GM18870 (cell line): ENCODE data around the gene BCL2L12.
"Not testable (repeated sequence)": the region's sequence is repeated elsewhere in the genome, so short reads cannot be mapped to it uniquely, and the experiment has no call there.

Experiments
- ATAC-seq: cut with Tn5 transposase; IDR thresholded peaks from one replicate; pipeline ENCODE4 v1.9.1; 2021; ENCODE audit warnings: moderate library complexity; ENCODE audit not compliant: unreplicated experiment

Gene BCL2L12

DNA sequence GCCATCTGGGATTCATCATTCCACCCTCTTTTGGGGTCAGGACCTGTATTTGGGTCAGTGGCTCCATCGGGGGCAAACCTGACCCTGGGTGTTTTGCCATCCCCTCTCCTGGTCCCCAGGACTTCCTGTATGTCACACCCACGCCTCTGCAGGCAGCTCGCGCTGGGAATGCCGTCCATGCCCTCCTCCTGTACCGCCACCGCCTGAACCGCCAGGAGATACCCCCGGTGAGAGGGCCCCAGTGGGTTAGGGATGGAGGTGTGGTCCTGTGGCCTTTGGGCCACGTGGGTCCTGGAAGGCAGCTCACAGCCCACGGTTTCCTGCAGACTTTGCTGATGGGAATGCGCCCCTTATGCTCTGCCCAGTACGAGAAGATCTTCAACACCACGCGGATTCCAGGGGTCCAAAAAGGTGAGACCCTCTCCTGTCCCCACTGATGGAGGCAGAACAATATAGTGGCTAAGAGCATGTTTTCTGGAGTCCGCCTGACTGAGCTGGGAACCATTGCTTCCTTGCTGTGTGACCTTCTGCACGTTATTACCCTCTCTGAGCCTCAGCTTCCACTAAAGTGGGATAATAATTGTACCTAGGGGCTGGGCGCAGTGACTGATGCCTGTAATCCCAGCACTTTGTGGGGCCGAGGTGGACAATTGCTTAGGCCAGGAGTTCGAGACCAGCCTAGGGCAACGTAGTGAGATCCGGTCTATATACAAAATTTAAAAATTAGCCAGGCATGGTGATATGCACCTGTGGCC lies 39.3 kb downstream of the BCL2L12 start:
- ATAC-seq, result no peak

DNA sequence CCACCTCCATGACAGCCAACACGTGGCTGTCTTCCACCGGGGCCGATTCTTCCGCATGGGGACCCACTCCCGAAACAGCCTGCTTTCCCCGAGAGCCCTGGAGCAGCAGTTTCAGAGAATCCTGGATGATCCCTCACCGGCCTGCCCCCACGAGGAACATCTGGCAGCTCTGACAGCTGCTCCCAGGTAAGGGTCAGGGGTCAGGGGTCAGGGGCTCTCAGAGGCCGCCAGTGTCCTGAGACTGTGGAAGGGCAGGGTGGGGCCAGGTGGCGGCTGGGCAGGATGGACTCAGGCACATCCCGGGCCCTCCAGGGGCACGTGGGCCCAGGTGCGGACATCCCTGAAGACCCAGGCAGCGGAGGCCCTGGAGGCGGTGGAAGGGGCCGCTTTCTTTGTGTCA lies 40.2 kb downstream of the BCL2L12 start:
- no peak for ATAC-seq

DNA sequence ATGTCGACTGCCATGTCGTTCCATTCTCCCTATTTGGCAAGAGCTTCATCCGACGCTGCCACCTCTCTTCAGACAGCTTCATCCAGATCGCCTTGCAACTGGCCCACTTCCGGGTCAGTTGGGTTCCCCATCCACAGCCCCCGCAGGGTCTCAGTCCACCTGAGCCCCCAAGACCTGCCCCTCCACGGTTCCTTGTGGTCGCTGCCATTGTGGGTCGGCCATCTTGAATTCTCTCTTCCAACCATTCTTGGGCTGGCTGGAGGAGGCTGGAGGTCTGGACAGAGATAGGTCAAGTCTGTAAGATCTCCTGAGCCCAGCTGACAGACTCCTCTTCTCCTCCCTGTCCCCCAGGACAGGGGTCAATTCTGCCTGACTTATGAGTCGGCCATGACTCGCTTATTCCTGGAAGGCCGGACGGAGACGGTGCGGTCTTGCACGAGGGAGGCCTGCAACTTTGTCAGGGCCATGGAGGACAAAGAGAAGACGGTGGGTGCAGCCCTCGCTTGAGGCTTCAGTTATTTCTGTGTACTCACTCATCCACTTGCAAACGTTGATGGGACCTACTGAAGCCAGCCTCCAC lies 44.7 kb downstream of the BCL2L12 start:
- ATAC-seq, result no peak

DNA sequence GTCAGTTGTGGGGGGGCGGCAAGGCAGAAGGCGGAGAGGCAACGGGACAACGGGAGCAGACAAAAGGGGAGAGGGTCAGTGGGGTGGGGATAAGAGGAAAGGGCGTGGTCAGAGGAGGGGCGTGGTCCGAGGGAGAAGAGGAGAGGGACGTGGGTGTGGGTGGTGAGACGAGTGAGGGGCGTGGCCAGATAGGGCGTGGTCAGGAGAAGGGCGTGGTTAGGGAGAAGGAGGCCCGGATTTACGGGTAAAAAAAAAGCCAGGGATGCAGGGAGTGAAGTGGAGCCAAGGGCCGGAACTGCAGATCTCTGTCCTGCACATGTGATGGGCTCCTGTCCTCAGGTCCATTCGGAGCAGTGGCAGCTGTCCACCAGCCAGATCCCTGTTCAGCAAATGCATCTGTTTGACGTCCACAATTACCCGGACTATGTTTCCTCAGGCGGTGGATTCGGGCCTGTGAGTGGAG lies 46.7 kb downstream of the BCL2L12 start:
- ATAC-seq, result no peak

DNA sequence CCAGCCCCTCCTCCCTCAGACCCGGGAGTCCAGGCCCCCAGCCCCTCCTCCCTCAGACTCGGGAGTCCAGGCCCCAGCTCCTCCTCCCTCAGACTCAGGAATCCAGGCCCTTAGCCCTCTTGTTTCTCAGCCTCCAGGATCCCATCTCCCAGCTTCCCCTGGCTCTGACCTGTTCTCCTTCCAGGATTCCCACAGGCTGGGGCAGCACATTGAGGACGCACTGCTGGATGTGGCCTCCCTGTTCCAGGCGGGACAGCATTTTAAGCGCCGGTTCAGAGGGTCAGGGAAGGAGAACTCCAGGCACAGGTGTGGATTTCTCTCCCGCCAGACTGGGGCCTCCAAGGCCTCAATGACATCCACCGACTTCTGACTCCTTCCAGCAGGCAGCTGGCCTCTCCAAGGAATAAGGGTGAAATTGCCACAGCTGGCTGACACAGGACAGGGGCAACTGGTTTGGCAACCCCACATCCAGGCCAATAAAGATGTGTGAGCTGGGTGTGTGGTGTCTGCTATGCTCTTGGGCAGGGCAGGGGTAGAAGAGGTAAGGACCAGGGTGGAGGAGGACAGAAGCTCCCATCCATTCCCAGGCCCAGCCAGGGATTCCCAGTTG lies 47.6 kb downstream of the BCL2L12 start:
- ATAC-seq, result no peak

DNA sequence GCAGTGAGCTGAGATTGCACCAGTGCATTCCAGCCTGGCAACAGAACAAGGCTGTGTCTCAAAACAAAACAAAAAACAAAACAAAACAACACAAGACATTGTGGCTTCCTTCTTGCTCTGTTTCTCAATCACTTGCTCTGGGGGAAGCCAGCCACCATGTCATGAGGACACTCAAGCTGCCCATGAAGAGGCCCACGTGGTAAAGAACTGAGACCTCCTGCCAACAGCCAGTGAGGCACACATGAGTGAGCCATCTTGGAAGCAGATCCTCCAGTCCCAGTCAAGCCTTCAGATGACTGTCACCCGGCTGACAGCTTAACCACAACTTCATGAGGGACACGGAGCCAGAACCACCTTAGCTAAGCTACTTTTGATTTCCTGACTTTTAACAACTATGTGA lies 50.4 kb downstream of the BCL2L12 start:
- no peak for ATAC-seq

DNA sequence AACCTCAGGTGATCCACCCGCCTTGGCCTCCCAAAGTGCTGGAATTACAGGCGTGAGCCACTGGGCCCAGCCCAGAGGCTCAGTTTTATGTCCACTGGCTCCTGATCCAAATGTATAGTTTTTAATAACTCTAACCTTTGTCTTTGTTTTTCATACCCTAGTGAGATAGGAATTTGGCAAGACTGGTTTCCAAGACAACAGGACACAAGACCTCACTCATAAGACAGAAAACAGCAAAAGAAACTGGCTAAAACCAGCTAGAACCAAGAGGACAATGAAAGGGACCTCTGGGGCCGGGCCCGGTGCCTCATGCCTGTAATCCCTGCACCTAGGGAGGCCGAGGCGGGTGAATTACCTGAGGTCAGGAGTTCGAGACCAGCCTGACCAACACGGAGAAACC lies 52.8 kb downstream of the BCL2L12 start:
- no peak for ATAC-seq

DNA sequence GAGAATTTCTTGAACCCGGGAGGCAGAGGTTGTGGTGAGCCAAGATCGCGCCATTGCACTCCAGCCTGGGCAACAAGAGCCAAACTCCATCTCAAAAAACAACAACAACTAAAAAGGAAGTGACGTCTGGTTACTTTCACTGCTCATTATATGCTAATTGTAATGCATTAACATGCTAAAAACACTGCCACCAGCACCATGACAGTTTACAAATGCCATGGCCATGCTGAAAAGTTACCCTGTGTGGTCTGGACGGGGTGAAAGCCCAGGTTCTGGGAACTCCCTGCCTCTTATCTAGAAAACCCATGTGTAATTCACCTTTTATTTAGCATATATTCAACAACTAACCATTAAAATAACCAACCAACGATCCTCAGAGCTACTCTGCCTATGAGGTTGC lies 53.3 kb downstream of the BCL2L12 start:
- no peak for ATAC-seq

DNA sequence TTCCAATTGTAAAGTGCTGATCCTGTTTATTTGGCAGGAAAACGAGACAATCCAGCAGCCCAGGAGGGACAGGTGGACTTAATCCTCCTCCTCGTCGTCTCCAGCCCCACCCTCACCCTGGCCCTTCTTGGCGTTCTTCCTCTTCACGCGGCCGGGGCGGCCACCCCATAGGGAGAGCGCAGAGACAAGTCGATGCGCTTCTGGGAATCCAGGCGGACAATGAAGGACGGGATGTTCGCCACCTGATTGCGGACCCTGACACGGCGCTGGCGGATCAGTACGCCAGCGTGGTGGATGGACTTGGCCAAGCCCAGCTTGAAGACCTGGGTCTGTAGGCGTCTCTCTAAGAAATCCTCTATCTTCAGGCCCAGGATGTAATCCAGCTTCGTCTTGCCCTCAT lies 53.7 kb downstream of the BCL2L12 start:
- not testable (repeated sequence) for ATAC-seq
